HEK293 (cell line): Measurements from ENCODE around the gene GATAD2A.

Experiments
- CTCF ChIA-PET: fragments of 350-600 bp; formaldehyde crosslinking; extraction: SDS; loops from one replicate; lab custom pipeline; 2021; ENCODE audit warnings: antibody characterized with exemption; lab: Yijun Ruan, JAX
- POLR2A ChIA-PET: fragments of 300-600 bp; formaldehyde crosslinking; extraction: SDS; loops from one replicate; lab custom pipeline; 2020; ENCODE audit warnings: antibody characterized with exemption, inconsistent platforms; lab: Yijun Ruan, JAX
- H3K27ac ChIP-seq: fragments of 200-500 bp; sonication (Bioruptor generic); 2 replicates; pipeline ENCODE4 v1.5.1; 2014; ENCODE audit warnings: low read depth, low read length, control low read depth, inconsistent platforms; ENCODE audit errors: extremely low read depth
- H3K36me3 ChIP-seq, 2 experiments: fragments of 200-500 bp in 1 of 2; sonication (Bioruptor generic) in 1 of 2; 1 replicate in 1 of 2; 2 replicates in 1 of 2; pipeline ENCODE4 v1.5.1; 2014 to 2017; ENCODE audit warnings: inconsistent platforms in 2 of 2, low read length in 2 of 2; ENCODE audit not compliant: control insufficient read depth in 2 of 2, insufficient read depth in 1 of 2
- H3K4me1 ChIP-seq: fragments of 200-500 bp; sonication (Bioruptor generic); 2 replicates; pipeline ENCODE4 v1.5.1; 2014; ENCODE audit warnings: mild to moderate bottlenecking, low read length, inconsistent platforms; ENCODE audit not compliant: control insufficient read depth, insufficient read depth
- H3K4me3 ChIP-seq: 2 replicates; pipeline ENCODE4 v1.5.1; 2011; ENCODE audit warnings: low read depth, mild to moderate bottlenecking, control low read depth, low read length, moderate library complexity
- H3K9me3 ChIP-seq: fragments of 200-500 bp; sonication (Bioruptor generic); 2 replicates; pipeline ENCODE4 v1.5.1; 2014; ENCODE audit warnings: low read depth, low read length, inconsistent platforms; ENCODE audit not compliant: control insufficient read depth, insufficient read depth
- GLIS2 ChIP-seq: fragments of 450-650 bp; formaldehyde crosslinking; IDR thresholded peaks from 2 replicates; pipeline ENCODE4 v1.5.1; 2016; ENCODE audit warnings: missing biosample characterization, missing genetic modification characterization
- HOXD13 ChIP-seq: sonication (generic); formaldehyde crosslinking; IDR thresholded peaks from 2 replicates; pipeline ENCODE4 v1.8.0; 2022; ENCODE audit warnings: missing genetic modification reagents, borderline replicate concordance
- IKZF3 ChIP-seq: fragments of 450-650 bp; IDR thresholded peaks from 2 replicates; pipeline ENCODE4 v1.5.0; 2018; ENCODE audit warnings: missing biosample characterization, mild to moderate bottlenecking, missing genetic modification characterization, moderate library complexity
- KLF16 ChIP-seq: fragments of 450-650 bp; formaldehyde crosslinking; IDR thresholded peaks from 2 replicates; pipeline ENCODE4 v1.5.1; 2017; ENCODE audit warnings: missing biosample characterization, missing genetic modification characterization
- KLF17 ChIP-seq: fragments of 450-650 bp; formaldehyde crosslinking; IDR thresholded peaks from 2 replicates; pipeline ENCODE4 v1.5.1; 2016; ENCODE audit warnings: missing biosample characterization, missing genetic modification characterization
- KLF7 ChIP-seq: fragments of 450-650 bp; formaldehyde crosslinking; IDR thresholded peaks from 2 replicates; pipeline ENCODE4 v1.5.1; 2016; ENCODE audit warnings: missing biosample characterization, missing genetic modification characterization, borderline replicate concordance
- PATZ1 ChIP-seq: fragments of 450-650 bp; formaldehyde crosslinking; IDR thresholded peaks from 2 replicates; pipeline ENCODE4 v1.5.1; 2016; ENCODE audit warnings: missing biosample characterization, missing genetic modification characterization
- WT1 ChIP-seq: fragments of 450-650 bp; formaldehyde crosslinking; IDR thresholded peaks from 2 replicates; pipeline ENCODE4 v1.5.1; 2016; ENCODE audit warnings: missing biosample characterization, missing genetic modification characterization
- ZBTB20 ChIP-seq: fragments of 450-650 bp; formaldehyde crosslinking; IDR thresholded peaks from 2 replicates; pipeline ENCODE4 v1.5.1; 2016; ENCODE audit warnings: missing biosample characterization, missing genetic modification characterization
- ZBTB8A ChIP-seq: fragments of 450-650 bp; formaldehyde crosslinking; IDR thresholded peaks from 2 replicates; pipeline ENCODE4 v1.5.1; 2016; ENCODE audit warnings: missing biosample characterization, missing genetic modification characterization
- ZEB2 ChIP-seq: fragments of 450-650 bp; formaldehyde crosslinking; IDR thresholded peaks from 2 replicates; pipeline ENCODE4 v1.5.1; 2016; ENCODE audit warnings: missing biosample characterization, missing genetic modification characterization
- ZFP69B ChIP-seq: fragments of 450-650 bp; formaldehyde crosslinking; IDR thresholded peaks from 2 replicates; pipeline ENCODE4 v1.5.1; 2016; ENCODE audit warnings: missing biosample characterization, missing genetic modification characterization
- ZIC2 ChIP-seq: fragments of 450-650 bp; formaldehyde crosslinking; IDR thresholded peaks from 2 replicates; pipeline ENCODE4 v1.5.1; 2016; ENCODE audit warnings: missing biosample characterization, missing genetic modification characterization
- ZNF132 ChIP-seq: fragments of 450-650 bp; formaldehyde crosslinking; IDR thresholded peaks from 2 replicates; pipeline ENCODE4 v1.5.1; 2017; ENCODE audit warnings: missing biosample characterization, missing genetic modification characterization, borderline replicate concordance
- ZNF146 ChIP-seq: fragments of 450-650 bp; formaldehyde crosslinking; IDR thresholded peaks from 2 replicates; pipeline ENCODE4 v1.5.1; 2016; ENCODE audit warnings: missing biosample characterization, missing genetic modification characterization
- ZNF335 ChIP-seq: fragments of 450-650 bp; formaldehyde crosslinking; conservative IDR thresholded peaks from 2 replicates; pipeline ENCODE4 v1.5.1; 2016; ENCODE audit warnings: missing biosample characterization, missing genetic modification characterization
- ZNF341 ChIP-seq: fragments of 450-650 bp; formaldehyde crosslinking; IDR thresholded peaks from 2 replicates; pipeline ENCODE4; 2016; ENCODE audit warnings: low read depth, missing biosample characterization, missing genetic modification characterization
- ZNF398 ChIP-seq: fragments of 450-650 bp; formaldehyde crosslinking; IDR thresholded peaks from 2 replicates; pipeline ENCODE4 v1.5.1; 2017; ENCODE audit warnings: missing biosample characterization, missing genetic modification characterization
- ZNF555 ChIP-seq: fragments of 450-650 bp; formaldehyde crosslinking; conservative IDR thresholded peaks from 2 replicates; pipeline ENCODE4 v1.5.1; 2017; ENCODE audit warnings: missing biosample characterization, mild to moderate bottlenecking, missing genetic modification characterization, inconsistent platforms
- ZNF558 ChIP-seq: fragments of 450-650 bp; formaldehyde crosslinking; IDR thresholded peaks from 2 replicates; pipeline ENCODE4 v1.5.1; 2016; ENCODE audit warnings: missing biosample characterization, missing genetic modification characterization
- ZXDB ChIP-seq: fragments of 450-650 bp; formaldehyde crosslinking; IDR thresholded peaks from 2 replicates; pipeline ENCODE4 v1.5.1; 2016; ENCODE audit warnings: missing biosample characterization, missing genetic modification characterization
- TF ChIP-seq, protein P1 (sequence below): fragments of 450-650 bp; formaldehyde crosslinking; IDR thresholded peaks from 2 replicates; pipeline ENCODE4 v1.5.1; 2016; ENCODE audit warnings: missing biosample characterization, missing genetic modification characterization
- TF ChIP-seq, protein P2 (sequence below): fragments of 450-650 bp; IDR thresholded peaks from 2 replicates; pipeline ENCODE4 v1.5.1; 2018; ENCODE audit warnings: missing biosample characterization, missing genetic modification characterization
- TF ChIP-seq, protein P3 (sequence below): fragments of 450-650 bp; formaldehyde crosslinking; IDR thresholded peaks from 2 replicates; pipeline ENCODE4 v1.5.1; 2016; ENCODE audit warnings: missing biosample characterization, missing genetic modification characterization

The GATAD2A gene

GRCh38 chr19:19461306-19461670, 55.8 kb downstream of the GATAD2A start (continued):
- TF ChIP-seq PATZ1 (tag by site-specific recombination) = no peak
- TF ChIP-seq HOXD13 = no peak

GRCh38 chr19:19461671-19462622, 56.5 kb downstream of the GATAD2A start:
- Histone ChIP-seq H3K36me3 (peaks cover 0 to 33% of the 10 kb centered on the region in 2 experiments; a peak in 1 of 3 replicates), H3K9me3 (no peaks in the 10 kb centered on the region), H3K4me1 (peaks cover 25% of the 10 kb centered on the region), H3K27ac (peak overlapping the region; percentile 44), H3K4me3 (no peak overlapping the region)
- ChIA-PET POLR2A (interaction anchor here (0.8 to 1.2 kb wide), 2 partner anchors 56 to 77 kb away, joined by 5 to 9 read pairs; partner anchors contain the start of gene GATAD2A), CTCF (interaction anchor here (0.6 to 1.4 kb wide), 4 partner anchors 17 to 286 kb away, joined by 3 to 5 read pairs (median 3); no protein-coding TSS in a partner anchor)
- TF ChIP-seq ZBTB20 (tag by site-specific recombination) (peak; percentile 55; the same call in 1 of the 2 replicates), ZFP69B (tag by site-specific recombination) (peak; percentile 66), ZBTB8A (tag by site-specific recombination) (peak; percentile 92), IKZF3 (tag by site-specific recombination) (peak; percentile 53; the same call in 1 of the 2 replicates), ZNF146 (tag by site-specific recombination) (no peak), ZNF341 (peak; percentile 73), ZEB2 (tag by site-specific recombination) (0 out of 2 replicates have a peak, but pooled peaks have one; percentile 35), WT1 (tag by site-specific recombination) (peak; percentile 72; the same call in 1 of the 2 replicates), ZIC2 (tag by site-specific recombination) (peak; percentile 97), PATZ1 (tag by site-specific recombination) (peak; percentile 76), ZNF398 (tag by site-specific recombination) (0 out of 2 replicates have a peak, but pooled peaks have one; percentile 31), GLIS2 (tag by site-specific recombination) (peak; percentile 40), ZXDB (tag by site-specific recombination) (peak; percentile 58; the same call in 1 of the 2 replicates), ZNF335 (tag by site-specific recombination) (peak; percentile 72), ZNF132 (no peak), KLF16 (tag by site-specific recombination) (peak; percentile 64; the same call in 1 of the 2 replicates), KLF17 (peak; percentile 63; the same call in 1 of the 2 replicates), ZNF558 (tag by site-specific recombination) (no peak), KLF7 (tag by site-specific recombination) (peak; percentile 72; the same call in 1 of the 2 replicates), ZNF555 (tag by site-specific recombination) (no peak)
- TF ChIP-seq, protein P1, sequence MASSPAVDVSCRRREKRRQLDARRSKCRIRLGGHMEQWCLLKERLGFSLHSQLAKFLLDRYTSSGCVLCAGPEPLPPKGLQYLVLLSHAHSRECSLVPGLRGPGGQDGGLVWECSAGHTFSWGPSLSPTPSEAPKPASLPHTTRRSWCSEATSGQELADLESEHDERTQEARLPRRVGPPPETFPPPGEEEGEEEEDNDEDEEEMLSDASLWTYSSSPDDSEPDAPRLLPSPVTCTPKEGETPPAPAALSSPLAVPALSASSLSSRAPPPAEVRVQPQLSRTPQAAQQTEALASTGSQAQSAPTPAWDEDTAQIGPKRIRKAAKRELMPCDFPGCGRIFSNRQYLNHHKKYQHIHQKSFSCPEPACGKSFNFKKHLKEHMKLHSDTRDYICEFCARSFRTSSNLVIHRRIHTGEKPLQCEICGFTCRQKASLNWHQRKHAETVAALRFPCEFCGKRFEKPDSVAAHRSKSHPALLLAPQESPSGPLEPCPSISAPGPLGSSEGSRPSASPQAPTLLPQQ (tag by site-specific recombination) = peak; percentile 77; the same call in 1 of the 2 replicates
- TF ChIP-seq, protein P2, sequence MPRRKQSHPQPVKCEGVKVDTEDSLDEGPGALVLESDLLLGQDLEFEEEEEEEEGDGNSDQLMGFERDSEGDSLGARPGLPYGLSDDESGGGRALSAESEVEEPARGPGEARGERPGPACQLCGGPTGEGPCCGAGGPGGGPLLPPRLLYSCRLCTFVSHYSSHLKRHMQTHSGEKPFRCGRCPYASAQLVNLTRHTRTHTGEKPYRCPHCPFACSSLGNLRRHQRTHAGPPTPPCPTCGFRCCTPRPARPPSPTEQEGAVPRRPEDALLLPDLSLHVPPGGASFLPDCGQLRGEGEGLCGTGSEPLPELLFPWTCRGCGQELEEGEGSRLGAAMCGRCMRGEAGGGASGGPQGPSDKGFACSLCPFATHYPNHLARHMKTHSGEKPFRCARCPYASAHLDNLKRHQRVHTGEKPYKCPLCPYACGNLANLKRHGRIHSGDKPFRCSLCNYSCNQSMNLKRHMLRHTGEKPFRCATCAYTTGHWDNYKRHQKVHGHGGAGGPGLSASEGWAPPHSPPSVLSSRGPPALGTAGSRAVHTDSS (tag by site-specific recombination) = no peak
- TF ChIP-seq, protein P3, sequence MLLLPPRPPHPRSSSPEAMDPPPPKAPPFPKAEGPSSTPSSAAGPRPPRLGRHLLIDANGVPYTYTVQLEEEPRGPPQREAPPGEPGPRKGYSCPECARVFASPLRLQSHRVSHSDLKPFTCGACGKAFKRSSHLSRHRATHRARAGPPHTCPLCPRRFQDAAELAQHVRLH = no peak
